Stimulated activated CD4-positive, alpha-beta T cell treated with anti-CD3 and anti-CD28 coated beads, TNF-alpha, amount 100 ng/mL, for 1 hour (primary cell): Measurements from ENCODE around the gene KLF18.
"Not testable (repeated sequence)": the region's sequence is repeated elsewhere in the genome, so short reads cannot be mapped to it uniquely, and the experiment has no call there.

Experiments
- DNase-seq, 3 donors: peaks; one replicate each; pipeline ENCODE4 v3.0.0-alpha.2; 2020; ENCODE audit warnings: low read depth in 3 of 3, low spot score in 1 of 3

Gene KLF18

GRCh38 chr1:44120398-44120949 is 21.0 kb downstream of the KLF18 start:
- DNase-seq, result no peak

DNA sequence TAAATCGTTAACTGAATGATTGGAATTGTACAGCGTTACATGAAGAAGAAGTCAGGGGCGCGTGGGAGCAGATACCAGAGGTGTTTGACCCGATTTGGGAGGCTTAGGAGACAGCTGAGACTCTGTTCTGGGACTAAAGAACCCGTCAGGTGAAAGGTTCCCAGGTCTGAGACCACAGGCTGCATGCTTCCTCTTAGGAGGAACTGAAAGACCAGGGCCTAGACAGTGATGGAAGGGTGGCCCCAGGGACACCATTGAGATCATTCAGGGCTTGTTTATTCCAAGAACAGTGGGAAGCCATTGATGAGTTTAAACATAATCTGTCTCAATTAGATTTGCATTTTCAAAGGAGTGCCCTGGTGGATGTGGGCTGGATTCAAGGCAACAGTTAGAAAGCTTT is 21.9 kb downstream of the KLF18 start:
- no peak for DNase-seq

GRCh38 chr1:44118682-44119081 is 22.7 kb downstream of the KLF18 start, which contains the start of gene KLF17:
Gene KLF17 (plus strand): TSS chr1:44118821. CDS start chr1:44118908, 87 bp downstream.
- no peak for DNase-seq

GRCh38 chr1:44117272-44117671 is 24.2 kb downstream of the KLF18 start:
- not testable (repeated sequence) for DNase-seq

- no peak for DNase-seq
Observed at GRCh38 chr1:44114098-44114497, 27.3 kb downstream of the KLF18 start.

DNA sequence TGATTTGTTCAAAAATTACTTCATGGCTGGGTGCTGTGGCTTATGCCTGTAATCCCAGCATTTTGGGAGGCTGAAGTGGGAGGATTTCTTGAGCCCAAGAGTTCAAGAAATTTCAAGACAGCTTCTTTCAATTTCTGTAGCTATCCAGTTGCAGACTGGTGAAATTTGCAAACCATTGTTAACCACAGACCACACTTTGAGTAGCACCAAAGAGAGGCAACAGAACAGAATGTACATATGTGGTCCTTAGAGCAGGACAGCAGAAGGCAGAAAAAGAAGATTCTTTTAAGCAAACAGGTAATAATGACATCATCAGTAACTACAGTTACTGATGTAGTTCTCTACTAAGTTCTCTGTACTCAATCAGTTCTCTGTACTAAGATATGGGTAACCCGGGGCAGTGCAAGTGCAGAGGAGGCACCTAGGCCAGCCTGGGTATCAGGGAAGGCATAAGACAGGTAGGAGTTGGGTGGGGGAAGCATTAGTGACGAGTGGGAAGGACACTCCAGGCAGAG is 28.3 kb downstream of the KLF18 start:
- DNase-seq, result no peak

- DNase-seq, result no peak
Observed at GRCh38 chr1:44112486-44112885, 28.9 kb downstream of the KLF18 start.

GRCh38 chr1:44111861-44112260 is 29.6 kb downstream of the KLF18 start:
- DNase-seq, result no peak

DNA sequence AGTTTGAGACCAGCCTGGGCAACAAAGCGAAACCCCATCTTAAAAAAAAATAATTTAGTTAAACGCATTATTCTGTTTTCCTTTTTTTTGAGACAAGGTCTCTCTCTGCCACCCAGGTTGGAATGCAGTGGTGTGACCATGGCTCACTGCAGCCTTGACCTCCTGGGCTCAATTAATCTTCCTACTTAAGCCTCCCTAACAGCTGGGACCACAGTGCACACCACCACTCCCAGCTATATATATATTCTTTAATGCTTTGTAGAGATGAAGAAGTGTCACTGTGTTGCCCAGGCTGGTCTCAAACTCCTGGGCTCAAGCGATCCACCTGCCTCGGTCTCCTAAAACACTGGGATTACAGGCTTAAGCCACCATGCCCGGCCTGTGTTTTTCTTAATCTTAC is 30.5 kb downstream of the KLF18 start:
- DNase-seq, result no peak

DNA sequence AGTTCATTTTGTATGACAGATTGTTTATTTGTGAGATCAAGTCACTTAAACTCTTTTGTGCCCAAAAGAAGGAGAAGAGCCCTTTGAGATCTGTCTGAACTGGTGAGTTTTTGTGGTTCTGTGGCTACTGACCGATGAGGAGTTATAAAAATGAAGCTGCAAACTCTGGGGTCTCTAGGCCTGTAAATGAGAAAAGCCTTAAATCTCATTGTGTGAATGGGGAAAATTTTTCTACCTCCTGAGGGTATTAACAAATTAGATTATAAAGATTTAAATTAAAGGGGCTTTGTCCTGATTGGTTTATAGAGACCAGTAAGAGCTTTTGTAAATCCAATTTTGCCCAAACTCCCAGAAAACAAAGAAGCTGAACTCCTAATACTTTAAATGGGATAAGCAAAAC is 32.5 kb downstream of the KLF18 start:
- DNase-seq, result no peak

- no peak for DNase-seq
Observed at GRCh38 chr1:44108241-44108640, 33.2 kb downstream of the KLF18 start.

GRCh38 chr1:44105810-44106209 is 35.6 kb downstream of the KLF18 start:
- no peak for DNase-seq

- no peak for DNase-seq
Observed at GRCh38 chr1:44103270-44104131, 37.9 kb downstream of the KLF18 start.

- DNase-seq, result no peak
Observed at GRCh38 chr1:44101328-44101727, 40.1 kb downstream of the KLF18 start.

GRCh38 chr1:44100183-44100868 is 41.1 kb downstream of the KLF18 start:
- no peak for DNase-seq

GRCh38 chr1:44094047-44094446 is 47.4 kb downstream of the KLF18 start:
- DNase-seq, result no peak

DNA sequence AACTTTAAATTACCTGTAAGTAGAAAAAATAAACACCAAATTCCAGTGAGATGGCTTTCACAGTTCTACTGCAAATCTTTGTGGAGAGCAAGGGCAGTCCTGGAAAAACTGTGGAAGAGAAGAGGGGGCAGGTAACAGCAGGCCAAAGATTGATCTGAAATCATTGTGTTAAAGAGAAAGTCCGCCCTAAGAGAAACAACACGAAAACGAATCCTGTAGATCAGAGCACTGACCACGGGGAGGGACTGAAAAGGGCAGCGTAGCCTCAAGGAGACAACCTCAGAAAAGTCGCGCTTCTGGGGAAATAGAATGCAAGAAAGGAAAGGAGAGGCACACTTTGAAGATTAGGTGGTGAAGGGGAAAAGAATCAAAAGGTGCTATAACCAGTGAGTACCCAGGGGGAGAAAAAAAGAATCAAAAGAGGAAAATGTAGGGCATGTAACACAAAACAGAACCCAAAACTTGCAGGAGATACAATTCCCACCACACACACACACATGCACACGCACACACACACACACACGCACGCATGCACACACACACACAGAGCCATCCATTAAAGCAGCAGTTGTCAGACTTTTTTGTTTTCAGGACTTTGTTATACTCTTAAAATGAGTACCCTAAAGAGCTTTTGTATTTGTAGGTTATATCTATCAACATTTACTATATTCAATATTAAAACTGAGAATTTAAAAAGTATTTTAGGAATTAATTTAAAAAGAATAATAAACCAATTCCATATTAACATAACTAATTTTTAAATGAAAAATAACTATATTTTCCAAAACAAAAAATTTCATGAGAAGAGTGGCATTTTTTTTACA is 50.8 kb downstream of the KLF18 start:
- no peak for DNase-seq

- DNase-seq, result no peak
Observed at GRCh38 chr1:44089371-44090048, 51.9 kb downstream of the KLF18 start.
